GM19238 (cell line): ENCODE results near the gene ZCCHC9.
"Not testable (repeated sequence)": the region's sequence is repeated elsewhere in the genome, so short reads cannot be mapped to it uniquely, and the experiment has no call there.

Experiments
- DNase-seq: peaks from one replicate; pipeline ENCODE4 v3.0.0; 2011; ENCODE audit warnings: low spot score; ENCODE audit not compliant: insufficient read length

ZCCHC9 gene

GRCh38 chr5:81305785-81306184 is 4.4 kb downstream of the ZCCHC9 start:
- no peak for DNase-seq

GRCh38 chr5:81308836-81309235 is 7.4 kb downstream of the ZCCHC9 start:
- DNase-seq, result no peak

- no peak for DNase-seq
Observed at GRCh38 chr5:81310402-81311063, 9.1 kb downstream of the ZCCHC9 start.

- DNase-seq, result no peak
Observed at GRCh38 chr5:81313278-81313677, 11.9 kb downstream of the ZCCHC9 start.

- DNase-seq, result no peak
Observed at GRCh38 chr5:81313686-81314085, 12.3 kb downstream of the ZCCHC9 start.

GRCh38 chr5:81314581-81314980 is 13.2 kb downstream of the ZCCHC9 start:
- DNase-seq, result no peak

- no peak for DNase-seq
Observed at GRCh38 chr5:81315336-81315735, 13.9 kb downstream of the ZCCHC9 start.

- DNase-seq, result no peak
Observed at GRCh38 chr5:81315830-81316229, 14.4 kb downstream of the ZCCHC9 start.

GRCh38 chr5:81316571-81316970 is 15.2 kb downstream of the ZCCHC9 start:
- DNase-seq, result no peak

- no peak for DNase-seq
Observed at GRCh38 chr5:81317536-81317935, 16.1 kb downstream of the ZCCHC9 start.

- no peak for DNase-seq
Observed at GRCh38 chr5:81326554-81326953, 25.2 kb downstream of the ZCCHC9 start.

GRCh38 chr5:81334304-81335061 is 33.1 kb downstream of the ZCCHC9 start:
- no peak for DNase-seq

GRCh38 chr5:81335946-81336345 is 34.6 kb downstream of the ZCCHC9 start:
- no peak for DNase-seq

GRCh38 chr5:81336556-81336955 is 35.2 kb downstream of the ZCCHC9 start:
- no peak for DNase-seq

- DNase-seq, result no peak
Observed at GRCh38 chr5:81337803-81338202, 36.4 kb downstream of the ZCCHC9 start.

- not testable (repeated sequence) for DNase-seq
Observed at GRCh38 chr5:81338213-81338612, 36.8 kb downstream of the ZCCHC9 start.

- DNase-seq, result no peak
Observed at GRCh38 chr5:81344736-81345135, 43.3 kb downstream of the ZCCHC9 start.

- DNase-seq, result no peak
Observed at GRCh38 chr5:81345411-81346003, 44.1 kb downstream of the ZCCHC9 start.

- no peak for DNase-seq
Observed at GRCh38 chr5:81349161-81349560, 47.8 kb downstream of the ZCCHC9 start.

GRCh38 chr5:81350507-81350906 is 49.1 kb downstream of the ZCCHC9 start:
- no peak for DNase-seq

- DNase-seq, result no peak
Observed at GRCh38 chr5:81353189-81353588, 51.8 kb downstream of the ZCCHC9 start.

- no peak for DNase-seq
Observed at GRCh38 chr5:81354093-81354492, 52.7 kb downstream of the ZCCHC9 start.
